Measurements from ENCODE around the gene CENPVL2.
"Not testable (repeated sequence)": the region's sequence is repeated elsewhere in the genome, so short reads cannot be mapped to it uniquely, and the experiment has no call there.

Gene CENPVL2

GRCh38 chrX:51682720-51683062 is at the start of gene CENPVL2:
Gene CENPVL2, minus strand, starts transcription at chrX:51682831. Its CDS starts 0 bp downstream, at chrX:51682831.
- H3K9me2 ChIP-seq (ENCODE audit: low read depth, low read length); H3K9ac ChIP-seq (ENCODE audit: low read length); H3K27ac ChIP-seq (ENCODE audit: low read depth, low read length, poor library complexity, severe bottlenecking); H3K4me1 ChIP-seq (ENCODE audit: insufficient read depth, low read length, severe bottlenecking); H3F3A ChIP-seq (ENCODE audit: insufficient read depth, low read length); H3K36me3 ChIP-seq (ENCODE audit: insufficient read depth, low read length); H2AFZ ChIP-seq (ENCODE audit: low read length); H3K79me2 ChIP-seq (ENCODE audit: insufficient read depth, low read length); H3K4me2 ChIP-seq (ENCODE audit: low read length); H3K9me3 ChIP-seq (ENCODE audit: low read length); H3K27me3 ChIP-seq (ENCODE audit: insufficient read depth, low read length); H4K20me1 ChIP-seq (ENCODE audit: insufficient read depth, low read length); H3K4me3 ChIP-seq (ENCODE audit: low read depth, low read length, poor library complexity, severe bottlenecking): not testable (repeated sequence)

GRCh38 chrX:51728202-51728601 is 45.6 kb upstream of the CENPVL2 start:
- no peaks in the 10 kb centered on the region for H4K20me1 ChIP-seq (ENCODE audit: insufficient read depth, low read length)
- H3K4me3 ChIP-seq (ENCODE audit: low read depth, low read length, poor library complexity, severe bottlenecking), result no peak overlapping the region
- TF ChIP-seq CTCF (IDR thresholded peaks at IDR 0.05; ENCODE audit: low read length) (no peak), EZH2 (IDR thresholded peaks at IDR 0.05; ENCODE audit: borderline replicate concordance, low read length) (no peak)
- no peaks in the 10 kb centered on the region for H3F3A ChIP-seq (ENCODE audit: insufficient read depth, low read length)
- H3K27me3 ChIP-seq (ENCODE audit: insufficient read depth, low read length), result no peaks in the 10 kb centered on the region
- H3K36me3 ChIP-seq (ENCODE audit: insufficient read depth, low read length), result no peaks in the 10 kb centered on the region
- H3K27ac ChIP-seq (ENCODE audit: low read depth, low read length, poor library complexity, severe bottlenecking), result no peak overlapping the region
- H3K9ac ChIP-seq (ENCODE audit: low read length), result no peak overlapping the region
- H3K9me2 ChIP-seq (ENCODE audit: low read depth, low read length), result no peaks in the 10 kb centered on the region
- H3K79me2 ChIP-seq (ENCODE audit: insufficient read depth, low read length), result no peaks in the 10 kb centered on the region
- H3K4me1 ChIP-seq (ENCODE audit: insufficient read depth, low read length, severe bottlenecking), result no peaks in the 10 kb centered on the region
- H2AFZ ChIP-seq (ENCODE audit: low read length), result no peak overlapping the region
- H3K4me2 ChIP-seq (ENCODE audit: low read length), result no peak overlapping the region
- H3K9me3 ChIP-seq (ENCODE audit: low read length), result no peaks in the 10 kb centered on the region

- H3K27ac ChIP-seq (ENCODE audit: low read depth, low read length, poor library complexity, severe bottlenecking); H3K27me3 ChIP-seq (ENCODE audit: insufficient read depth, low read length); H3K9me3 ChIP-seq (ENCODE audit: low read length); H3K4me2 ChIP-seq (ENCODE audit: low read length); H3K9ac ChIP-seq (ENCODE audit: low read length); H2AFZ ChIP-seq (ENCODE audit: low read length); H4K20me1 ChIP-seq (ENCODE audit: insufficient read depth, low read length); H3K4me3 ChIP-seq (ENCODE audit: low read depth, low read length, poor library complexity, severe bottlenecking); H3K79me2 ChIP-seq (ENCODE audit: insufficient read depth, low read length); H3K4me1 ChIP-seq (ENCODE audit: insufficient read depth, low read length, severe bottlenecking); H3F3A ChIP-seq (ENCODE audit: insufficient read depth, low read length); H3K36me3 ChIP-seq (ENCODE audit: insufficient read depth, low read length); H3K9me2 ChIP-seq (ENCODE audit: low read depth, low read length): not testable (repeated sequence)
These were observed 30.5 kb upstream of the CENPVL2 start for GRCh38 chrX:51712943-51713647.

- H3K36me3 ChIP-seq (ENCODE audit: insufficient read depth, low read length); H3K9ac ChIP-seq (ENCODE audit: low read length); H3K27me3 ChIP-seq (ENCODE audit: insufficient read depth, low read length); H3K4me2 ChIP-seq (ENCODE audit: low read length); H3F3A ChIP-seq (ENCODE audit: insufficient read depth, low read length); H3K9me3 ChIP-seq (ENCODE audit: low read length); H2AFZ ChIP-seq (ENCODE audit: low read length); H3K4me1 ChIP-seq (ENCODE audit: insufficient read depth, low read length, severe bottlenecking); H3K27ac ChIP-seq (ENCODE audit: low read depth, low read length, poor library complexity, severe bottlenecking); H3K4me3 ChIP-seq (ENCODE audit: low read depth, low read length, poor library complexity, severe bottlenecking); H3K9me2 ChIP-seq (ENCODE audit: low read depth, low read length); H3K79me2 ChIP-seq (ENCODE audit: insufficient read depth, low read length); H4K20me1 ChIP-seq (ENCODE audit: insufficient read depth, low read length): not testable (repeated sequence)
These were observed 27.9 kb upstream of the CENPVL2 start, which contains the start of gene CENPVL1 for GRCh38 chrX:51710277-51711164. Gene CENPVL1, plus strand, starts transcription at chrX:51710512. Its CDS starts 0 bp downstream, at chrX:51710512.

Data from OCI-LY1 (cell line).